HL-60 (cell line): ENCODE measurements around the gene PPP1R2C.

Source experiments
- CTCF ChIP-seq: IDR thresholded peaks from one replicate; pipeline ENCODE4 v1.5.1; 2011; ENCODE audit warnings: low read length, control low read depth, inconsistent platforms; ENCODE audit not compliant: insufficient read depth
- POLR2AphosphoS5 ChIP-seq: IDR thresholded peaks from 2 replicates; pipeline ENCODE4 v1.6.1; 2012; ENCODE audit warnings: low read depth
- REST ChIP-seq: IDR thresholded peaks from 2 replicates; pipeline ENCODE4 v1.6.1; 2012; ENCODE audit warnings: low read depth; ENCODE audit not compliant: insufficient replicate concordance
- SPI1 ChIP-seq: IDR thresholded peaks from 2 replicates; pipeline ENCODE4 v1.6.1; 2012; ENCODE audit warnings: low read depth, mild to moderate bottlenecking, borderline replicate concordance

GRCh38 chrX:42740456-42740855 lies 37.5 kb downstream of the PPP1R2C start:
- TF ChIP-seq CTCF (no peak), POLR2AphosphoS5 (no peak), REST (no peak), SPI1 (no peak)
